Endothelial cell of umbilical vein (primary cell): ENCODE results near the gene OR4D2.

Experiments
- CTCF ChIP-seq, 2 donors: IDR thresholded peaks; 1 replicate in 1 of 2; 2 replicates in 1 of 2; pipeline ENCODE4 v1.5.1; 2011; ENCODE audit warnings: low read length in 2 of 2, mild to moderate bottlenecking in 2 of 2, moderate library complexity in 2 of 2, control low read depth in 1 of 2, inconsistent platforms in 1 of 2, low read depth in 1 of 2; ENCODE audit not compliant: insufficient read depth in 1 of 2; ENCODE audit errors: extremely low read depth in 1 of 2
- FOS ChIP-seq: IDR thresholded peaks from 2 replicates; pipeline ENCODE4 v1.6.1; 2011; ENCODE audit warnings: mild to moderate bottlenecking, low read length, moderate library complexity, borderline replicate concordance; ENCODE audit not compliant: insufficient read depth
- POLR2A ChIP-seq: IDR thresholded peaks from 2 replicates; pipeline ENCODE4 v1.6.1; 2012; ENCODE audit warnings: low read depth, mild to moderate bottlenecking, control low read depth, low read length
- POLR2AphosphoS5 ChIP-seq: IDR thresholded peaks from 2 replicates; pipeline ENCODE4 v1.6.1; 2012; ENCODE audit warnings: low read depth, mild to moderate bottlenecking, control low read depth, low read length, moderate library complexity; ENCODE audit not compliant: insufficient read depth

DNA sequence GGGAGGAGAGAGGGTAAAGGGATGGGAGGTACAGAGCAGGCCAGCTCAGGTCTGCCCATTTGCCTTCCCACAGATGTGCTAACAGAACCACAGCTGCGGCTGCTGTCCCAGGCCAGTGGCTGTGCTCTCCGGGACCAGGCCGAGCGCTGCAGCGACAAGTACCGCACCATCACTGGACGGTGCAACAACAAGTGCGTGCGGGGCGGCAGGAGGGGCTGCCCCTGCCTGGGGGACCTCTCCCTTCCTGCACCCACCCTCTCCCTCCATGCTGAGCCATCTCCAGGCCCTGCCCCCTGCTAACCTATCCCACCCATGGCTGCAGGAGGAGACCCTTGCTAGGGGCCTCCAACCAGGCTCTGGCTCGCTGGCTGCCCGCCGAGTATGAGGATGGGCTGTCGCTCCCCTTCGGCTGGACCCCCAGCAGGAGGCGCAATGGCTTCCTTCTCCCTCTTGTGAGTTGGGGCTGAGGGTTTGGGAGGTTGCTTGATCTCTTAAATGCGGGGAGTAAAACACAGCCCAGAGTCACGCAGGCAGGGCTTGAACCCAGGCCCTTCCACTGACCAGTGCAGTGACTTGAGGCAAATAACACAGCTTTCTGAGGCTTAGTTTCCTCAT, 27.0 kb downstream of the OR4D2 start:
- TF ChIP-seq CTCF (IDR thresholded peaks at IDR 0.05; ENCODE audit: extremely low read depth in 1 of 2, insufficient read depth in 1 of 2, low read depth in 1 of 2, low read length in 2 of 2) = no peak
- TF ChIP-seq POLR2AphosphoS5 = no peak
- no peak for TF ChIP-seq POLR2A
- no peak for TF ChIP-seq FOS
